GM12864 (cell line): ENCODE results near the gene FRMD1.

Experiments
- DNase-seq: peaks from one replicate; pipeline ENCODE4 v3.0.0-alpha.2; 2011; ENCODE audit warnings: low read depth
- H3K4me3 ChIP-seq: 2 replicates; pipeline ENCODE4 v1.5.1; 2011; ENCODE audit warnings: mild to moderate bottlenecking, low read depth, low read length, control low read depth
- TF ChIP-seq, protein P1 (sequence below): IDR thresholded peaks from 2 replicates; pipeline ENCODE4 v1.5.1; 2011; ENCODE audit warnings: low read depth, mild to moderate bottlenecking, moderate library complexity, low read length, control low read depth, inconsistent platforms; ENCODE audit errors: missing control alignments

The FRMD1 gene

DNA sequence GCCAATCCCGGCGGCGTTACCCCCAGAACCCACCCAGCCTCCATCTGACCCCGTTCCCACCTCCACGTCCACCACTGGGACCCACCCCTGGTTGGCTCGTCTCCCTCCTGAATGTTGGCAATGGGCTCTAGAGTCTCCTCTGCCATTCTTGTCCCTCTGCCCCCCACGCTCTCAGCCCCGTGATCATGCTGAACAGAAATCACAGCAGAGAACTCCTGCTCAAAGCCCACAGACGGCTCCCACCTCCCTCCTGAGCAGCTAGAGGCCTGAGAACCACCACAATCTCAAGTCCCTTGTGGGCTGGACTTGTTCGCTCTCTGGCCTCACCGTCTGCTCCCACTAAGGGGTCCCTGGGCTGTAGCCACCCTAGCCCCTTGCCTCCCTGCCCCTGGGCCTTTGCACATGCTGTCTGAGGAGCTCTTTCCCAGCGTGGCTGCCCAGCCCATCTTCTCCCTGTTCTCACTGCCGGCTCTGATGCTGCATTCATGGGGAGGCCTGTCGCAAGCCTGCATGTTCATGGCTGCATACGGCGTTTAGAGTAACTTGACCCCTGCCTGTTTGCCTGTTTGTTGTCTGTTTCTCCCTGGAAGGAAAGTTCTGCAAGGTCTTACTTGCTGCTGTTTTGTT is 11.2 kb upstream of the FRMD1 start:
- H3K4me3 ChIP-seq, result no peak overlapping the region
- TF ChIP-seq, protein P1, sequence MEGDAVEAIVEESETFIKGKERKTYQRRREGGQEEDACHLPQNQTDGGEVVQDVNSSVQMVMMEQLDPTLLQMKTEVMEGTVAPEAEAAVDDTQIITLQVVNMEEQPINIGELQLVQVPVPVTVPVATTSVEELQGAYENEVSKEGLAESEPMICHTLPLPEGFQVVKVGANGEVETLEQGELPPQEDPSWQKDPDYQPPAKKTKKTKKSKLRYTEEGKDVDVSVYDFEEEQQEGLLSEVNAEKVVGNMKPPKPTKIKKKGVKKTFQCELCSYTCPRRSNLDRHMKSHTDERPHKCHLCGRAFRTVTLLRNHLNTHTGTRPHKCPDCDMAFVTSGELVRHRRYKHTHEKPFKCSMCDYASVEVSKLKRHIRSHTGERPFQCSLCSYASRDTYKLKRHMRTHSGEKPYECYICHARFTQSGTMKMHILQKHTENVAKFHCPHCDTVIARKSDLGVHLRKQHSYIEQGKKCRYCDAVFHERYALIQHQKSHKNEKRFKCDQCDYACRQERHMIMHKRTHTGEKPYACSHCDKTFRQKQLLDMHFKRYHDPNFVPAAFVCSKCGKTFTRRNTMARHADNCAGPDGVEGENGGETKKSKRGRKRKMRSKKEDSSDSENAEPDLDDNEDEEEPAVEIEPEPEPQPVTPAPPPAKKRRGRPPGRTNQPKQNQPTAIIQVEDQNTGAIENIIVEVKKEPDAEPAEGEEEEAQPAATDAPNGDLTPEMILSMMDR, result no peak
- no peak for DNase-seq

DNA sequence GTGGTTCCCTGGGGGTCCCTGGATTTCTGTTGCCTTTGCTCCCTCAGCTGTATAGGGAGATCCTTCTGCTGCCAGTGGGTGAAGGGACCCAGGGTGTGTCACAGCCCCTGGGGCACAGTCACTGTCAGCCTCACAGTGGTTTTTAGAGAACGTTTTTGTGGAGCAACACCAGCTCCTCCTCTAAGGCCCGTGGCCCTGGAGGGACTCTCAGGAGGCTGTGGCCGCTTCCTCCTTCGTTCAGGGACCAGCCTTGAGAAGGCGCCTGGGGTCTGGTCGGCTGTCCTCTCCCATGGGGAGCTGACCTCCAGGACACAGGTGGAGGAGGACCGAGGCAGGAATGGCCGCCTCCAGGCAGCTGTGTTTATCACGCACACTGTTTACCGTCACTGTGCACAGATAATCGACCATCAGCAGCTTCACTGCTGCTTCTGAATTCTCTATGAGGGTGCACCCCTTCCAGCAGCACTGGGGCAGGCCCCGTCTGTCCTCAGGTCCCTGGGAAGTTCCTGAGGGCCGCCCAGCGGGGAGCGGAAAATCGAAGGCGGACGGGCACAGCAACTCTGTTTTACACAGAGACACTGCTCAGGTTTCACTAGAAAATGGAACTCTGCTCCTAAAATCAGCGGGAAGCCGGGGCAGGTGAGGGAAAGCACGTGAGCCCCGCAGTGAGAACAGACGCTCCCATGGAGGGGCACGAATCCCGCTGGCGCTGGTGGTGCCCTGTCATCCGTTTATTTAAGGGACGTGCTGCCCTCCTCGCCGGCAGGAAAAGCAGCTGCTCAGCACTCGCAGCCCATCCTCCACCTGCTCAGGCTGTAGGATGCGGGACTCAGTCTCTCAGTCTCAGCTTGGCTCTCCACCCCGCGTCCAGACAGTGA is 10.4 kb upstream of the FRMD1 start:
- TF ChIP-seq, protein P1, result no peak
- H3K4me3 ChIP-seq, result no peak overlapping the region
- DNase-seq, result no peak

DNA sequence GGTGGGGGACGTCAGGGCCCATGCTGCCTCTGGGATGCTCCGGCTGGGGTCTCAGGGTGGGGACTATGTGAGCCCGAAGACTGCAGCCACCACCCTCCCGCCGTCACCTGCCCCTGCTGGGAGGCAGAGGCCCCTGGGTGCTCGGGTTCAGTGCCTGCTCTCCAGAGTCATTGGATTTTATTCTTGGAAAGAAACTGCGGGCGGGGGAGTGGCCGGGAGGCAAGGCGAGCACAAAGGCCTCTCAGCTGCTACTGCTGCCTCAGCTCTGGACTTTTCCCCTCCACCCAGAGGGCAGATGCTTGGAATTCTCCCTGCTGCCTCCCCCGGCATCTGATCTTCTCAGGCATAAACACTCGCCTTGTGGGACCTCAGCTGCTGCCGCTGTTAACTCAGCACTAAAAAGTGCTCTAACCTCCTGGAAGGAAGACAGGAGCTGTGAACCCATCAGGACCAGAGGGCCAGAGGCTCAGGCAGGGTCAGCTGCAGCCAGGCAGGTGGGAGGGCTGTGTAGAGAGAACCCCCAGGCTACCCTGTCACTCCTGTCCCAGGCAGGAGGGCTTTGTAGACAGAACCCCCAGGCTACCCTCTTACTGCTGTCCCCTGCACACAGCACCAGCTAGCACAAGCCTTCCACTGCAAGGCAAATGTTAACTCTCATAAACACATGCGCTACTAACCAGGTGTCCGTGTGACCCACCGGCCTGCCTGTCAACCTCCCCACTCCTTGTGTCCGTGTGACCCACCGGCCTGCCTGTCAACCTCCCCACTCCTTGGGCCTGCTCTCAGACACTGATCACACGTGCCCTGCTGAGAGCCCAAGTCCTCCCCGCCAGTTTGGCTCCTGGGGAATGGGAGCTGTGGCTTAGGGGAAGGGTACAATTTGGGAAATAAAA is 9.4 kb upstream of the FRMD1 start:
- no peak for DNase-seq
- TF ChIP-seq, protein P1, result no peak
- H3K4me3 ChIP-seq, result no peak overlapping the region

DNA sequence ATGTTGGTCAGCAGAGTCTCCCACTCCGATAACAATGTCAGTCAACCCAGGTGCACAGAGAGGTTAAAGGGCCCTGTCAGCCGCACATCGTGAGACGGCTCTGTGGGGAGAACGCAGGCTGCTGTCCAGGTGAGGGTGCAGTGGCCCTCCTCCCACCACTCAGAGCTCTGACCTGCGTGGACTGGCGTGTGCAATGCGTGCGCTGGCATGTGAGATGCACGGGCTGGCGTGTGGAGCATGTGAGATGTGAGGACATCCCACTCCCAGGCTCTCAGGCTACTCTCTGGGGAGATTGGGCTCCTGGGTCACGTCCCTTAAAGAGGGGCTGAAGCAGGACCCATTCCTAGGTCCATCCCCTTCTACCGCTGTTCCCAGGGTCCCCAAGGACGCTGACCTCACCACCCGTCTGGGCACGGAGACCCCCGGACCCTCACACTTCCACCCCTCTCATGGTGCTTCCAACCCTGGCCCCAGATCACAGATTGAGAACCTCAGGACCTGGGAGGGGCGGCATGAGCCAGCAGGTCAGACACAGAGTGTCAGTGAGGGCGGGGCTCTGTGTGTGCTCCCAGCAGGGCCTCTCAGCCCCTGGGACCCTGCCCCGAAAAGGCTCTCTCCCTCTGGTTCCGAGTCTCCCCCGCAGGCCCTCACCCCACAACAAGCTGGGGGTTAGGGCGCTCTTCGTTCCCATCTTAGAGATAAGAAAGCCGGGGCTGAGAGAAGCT is 8.6 kb upstream of the FRMD1 start:
- DNase-seq, result no peak
- TF ChIP-seq, protein P1, result no peak
- H3K4me3 ChIP-seq, result no peak overlapping the region

DNA sequence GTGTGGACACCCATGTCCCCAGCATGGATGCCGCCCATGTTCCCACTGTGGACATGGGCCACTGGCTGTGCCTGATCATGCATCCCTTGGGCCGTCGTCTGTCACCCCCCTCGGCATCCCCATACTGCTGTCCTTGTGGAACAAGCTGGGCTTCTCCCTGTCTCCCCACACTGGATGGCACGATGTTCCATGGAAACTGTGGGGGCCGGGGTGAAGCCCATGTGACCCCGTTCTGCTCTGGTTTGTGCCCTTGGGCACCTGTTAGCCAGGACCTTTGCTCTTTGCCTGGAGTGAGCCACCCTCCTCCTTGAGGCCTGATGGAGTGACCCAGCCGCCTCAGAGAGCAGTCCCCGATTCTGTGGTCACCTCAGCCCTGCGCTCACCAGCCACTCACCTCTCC is 7.6 kb upstream of the FRMD1 start:
- no peak for DNase-seq
- TF ChIP-seq, protein P1, result no peak
- H3K4me3 ChIP-seq, result no peak overlapping the region

DNA sequence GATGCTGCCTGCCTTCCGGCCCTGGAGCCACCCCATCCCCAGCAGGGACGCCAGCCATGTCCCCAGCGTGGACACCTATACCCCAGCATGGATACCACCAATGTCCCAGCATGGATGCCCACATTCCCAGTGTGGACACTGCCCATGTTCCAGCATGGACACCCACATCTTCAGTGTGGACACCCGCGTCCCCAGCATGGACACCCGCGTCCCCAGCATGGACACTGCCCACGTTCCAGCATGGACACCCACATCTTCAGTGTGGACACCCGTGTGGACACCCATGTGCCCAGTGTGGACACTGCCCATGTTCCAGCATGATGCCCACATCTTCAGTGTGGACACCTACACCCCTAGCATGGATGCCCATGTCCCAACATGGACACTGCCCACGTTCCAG is 7.1 kb upstream of the FRMD1 start:
- no peak for DNase-seq
- TF ChIP-seq, protein P1, result no peak
- H3K4me3 ChIP-seq, result no peak overlapping the region
